Stimulated activated CD4-positive, alpha-beta T cell treated with anti-CD3 and anti-CD28 coated beads, Interleukin-12 subunit alpha, Interleukin-12 subunit beta, amount 100 ng/mL, for 4 hours (primary cell): ENCODE measurements around the gene UBAC2.

Source experiments
- DNase-seq: peaks from one replicate; pipeline ENCODE4 v3.0.0-alpha.2; 2020

UBAC2 gene

DNA sequence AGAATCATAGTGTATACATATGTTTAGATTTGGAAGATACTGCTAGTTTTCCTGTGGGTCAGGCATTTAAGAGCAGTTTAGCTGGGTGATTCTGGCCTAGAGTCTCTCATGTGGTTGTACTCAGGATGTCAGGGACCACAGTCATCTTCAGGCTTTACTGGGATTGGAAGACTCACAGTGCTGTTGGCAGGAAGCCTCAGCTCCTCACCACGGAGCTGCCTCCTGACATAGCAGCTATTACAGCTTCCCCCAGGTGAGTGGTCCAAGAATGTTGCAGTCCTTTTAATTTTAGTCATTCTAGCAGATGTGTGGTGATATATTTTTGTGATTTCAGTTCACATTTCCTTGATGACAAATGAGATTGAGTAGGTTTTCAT lies 74.4 kb downstream of the UBAC2 start:
- no peak for DNase-seq

DNA sequence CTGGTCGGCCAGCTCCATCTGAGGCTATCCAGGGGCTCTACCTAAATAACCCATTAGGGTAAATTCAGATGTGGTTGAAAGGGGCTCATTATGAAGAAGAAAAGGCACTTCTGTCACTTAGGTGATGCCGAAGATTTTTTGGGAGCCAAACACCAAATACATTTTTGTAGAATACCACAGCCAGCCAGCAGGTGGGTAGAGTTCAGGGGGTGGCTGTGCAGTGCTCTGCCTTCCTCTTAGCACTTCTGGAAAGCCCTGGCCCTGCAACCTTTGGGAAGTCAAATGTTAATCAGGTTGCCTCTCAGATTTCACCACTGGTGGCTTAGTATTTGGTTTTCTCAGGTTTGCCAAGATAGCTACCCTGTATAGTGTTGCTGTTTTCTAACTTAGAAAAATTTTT lies 76.1 kb downstream of the UBAC2 start:
- DNase-seq, result no peak

DNA sequence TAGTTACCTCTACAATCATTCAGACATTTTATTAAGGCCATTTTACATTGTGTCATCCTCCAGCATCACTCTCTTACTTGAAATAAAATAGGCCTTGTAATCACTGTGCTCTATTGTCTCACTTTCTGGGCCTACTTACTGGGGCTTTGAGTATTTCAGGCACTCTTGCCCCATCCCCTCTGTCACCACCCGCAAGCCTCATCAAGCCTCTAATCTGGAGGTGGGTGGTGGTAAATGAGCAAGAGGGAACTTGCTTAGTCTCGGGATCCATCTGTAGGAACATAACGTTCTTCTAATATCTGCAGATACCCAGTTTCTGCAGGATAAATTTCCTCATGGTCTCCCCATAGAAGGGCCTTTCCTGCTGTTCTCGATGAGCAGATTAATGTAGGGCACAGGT lies 77.0 kb downstream of the UBAC2 start:
- DNase-seq, result no peak

DNA sequence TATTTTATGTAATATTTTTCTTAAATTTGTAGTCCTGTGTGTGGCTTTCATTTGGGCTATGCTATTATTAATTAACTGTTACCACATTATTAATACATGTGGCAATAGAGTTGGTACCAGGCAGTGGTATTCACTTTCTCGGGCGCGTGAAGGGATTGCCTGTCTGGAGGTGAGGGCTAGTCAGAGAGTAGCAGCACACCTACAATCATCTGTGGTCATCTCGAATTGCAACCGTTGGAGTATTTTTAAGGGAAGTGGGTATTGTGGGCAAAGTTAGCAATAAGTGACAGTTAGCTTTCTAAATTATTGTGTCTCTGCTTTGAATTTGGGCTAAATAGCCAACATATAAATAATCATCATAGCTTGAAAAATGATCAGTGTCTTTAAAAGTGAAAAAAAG lies 77.5 kb downstream of the UBAC2 start:
- DNase-seq, result no peak

DNA sequence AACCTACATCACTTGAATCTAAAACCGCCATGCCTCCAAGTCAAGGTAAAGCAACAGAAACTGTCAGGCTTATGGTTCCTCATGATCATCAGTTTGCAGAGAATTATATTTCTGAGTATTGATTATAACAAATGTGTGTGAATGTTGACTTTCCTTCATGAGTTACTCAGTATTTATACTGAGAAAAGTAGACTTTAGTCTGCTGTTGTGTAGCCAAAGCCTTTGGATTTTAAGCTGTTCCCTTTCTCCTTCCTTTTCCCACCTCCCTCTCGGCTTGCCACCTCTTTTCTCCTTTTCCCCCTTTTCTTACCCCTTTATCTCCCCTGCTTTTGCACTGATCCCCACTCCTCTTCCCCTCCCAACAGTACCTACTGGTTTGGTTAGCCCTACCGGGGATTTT lies 78.2 kb downstream of the UBAC2 start:
- no peak for DNase-seq

DNA sequence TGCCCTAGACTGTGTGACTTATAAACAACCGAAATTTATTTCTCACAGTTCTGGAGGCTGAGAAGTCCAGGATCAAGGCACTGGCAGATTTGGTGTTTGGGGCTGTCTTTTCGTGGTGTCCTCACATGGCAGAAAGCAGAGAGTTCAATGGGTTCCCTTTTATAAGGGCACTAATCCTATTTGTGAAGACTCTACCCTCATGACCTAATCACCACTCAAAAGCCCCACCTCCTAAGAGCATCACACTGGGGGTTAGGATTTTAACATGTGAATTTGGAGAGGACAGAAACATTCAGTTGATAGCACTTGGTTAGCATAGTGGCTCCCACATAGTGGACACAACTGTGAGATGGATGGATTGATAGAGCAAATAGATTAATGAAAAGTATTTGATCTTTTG lies 79.0 kb downstream of the UBAC2 start:
- DNase-seq, result no peak

DNA sequence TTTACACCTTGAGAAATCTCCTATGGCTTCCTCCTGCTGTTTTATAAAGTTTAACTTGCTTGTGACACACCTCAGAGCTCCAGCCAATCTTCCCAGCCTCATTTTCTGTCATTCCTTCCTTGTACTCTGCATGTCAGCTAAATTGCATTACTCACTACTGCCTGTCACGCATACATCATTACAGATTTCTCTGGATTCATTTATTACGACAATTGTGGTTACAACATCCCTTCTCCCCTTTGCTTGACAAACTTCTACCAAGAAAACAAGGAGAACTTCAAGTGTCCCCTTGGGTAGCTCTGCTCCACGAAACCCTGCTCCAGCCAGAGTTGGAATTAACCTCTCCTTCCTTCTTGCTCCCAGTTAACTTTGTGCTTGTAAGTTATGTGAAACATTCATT lies 79.5 kb downstream of the UBAC2 start:
- no peak for DNase-seq

DNA sequence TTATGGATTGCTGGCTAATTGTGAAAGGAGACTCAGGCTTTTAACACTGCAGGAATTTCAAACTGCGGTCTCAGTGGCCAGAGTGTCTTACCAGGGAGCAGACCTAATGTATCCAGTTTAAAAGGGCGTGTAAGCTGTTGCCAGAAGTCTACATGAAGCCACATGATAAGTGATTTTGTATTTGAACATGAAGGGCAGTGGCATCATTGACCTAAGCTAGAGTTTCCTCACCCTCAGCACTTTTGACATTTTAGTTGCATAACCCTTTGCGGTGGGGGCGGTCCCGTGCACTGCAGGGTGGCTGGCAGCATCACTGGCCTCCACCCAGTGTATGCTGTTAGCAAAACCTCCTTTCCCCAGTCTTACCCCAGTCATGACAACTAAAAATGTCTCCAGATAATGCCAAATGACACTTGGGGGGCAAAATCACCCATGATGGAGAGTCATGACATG lies 81.2 kb downstream of the UBAC2 start:
- no peak for DNase-seq

DNA sequence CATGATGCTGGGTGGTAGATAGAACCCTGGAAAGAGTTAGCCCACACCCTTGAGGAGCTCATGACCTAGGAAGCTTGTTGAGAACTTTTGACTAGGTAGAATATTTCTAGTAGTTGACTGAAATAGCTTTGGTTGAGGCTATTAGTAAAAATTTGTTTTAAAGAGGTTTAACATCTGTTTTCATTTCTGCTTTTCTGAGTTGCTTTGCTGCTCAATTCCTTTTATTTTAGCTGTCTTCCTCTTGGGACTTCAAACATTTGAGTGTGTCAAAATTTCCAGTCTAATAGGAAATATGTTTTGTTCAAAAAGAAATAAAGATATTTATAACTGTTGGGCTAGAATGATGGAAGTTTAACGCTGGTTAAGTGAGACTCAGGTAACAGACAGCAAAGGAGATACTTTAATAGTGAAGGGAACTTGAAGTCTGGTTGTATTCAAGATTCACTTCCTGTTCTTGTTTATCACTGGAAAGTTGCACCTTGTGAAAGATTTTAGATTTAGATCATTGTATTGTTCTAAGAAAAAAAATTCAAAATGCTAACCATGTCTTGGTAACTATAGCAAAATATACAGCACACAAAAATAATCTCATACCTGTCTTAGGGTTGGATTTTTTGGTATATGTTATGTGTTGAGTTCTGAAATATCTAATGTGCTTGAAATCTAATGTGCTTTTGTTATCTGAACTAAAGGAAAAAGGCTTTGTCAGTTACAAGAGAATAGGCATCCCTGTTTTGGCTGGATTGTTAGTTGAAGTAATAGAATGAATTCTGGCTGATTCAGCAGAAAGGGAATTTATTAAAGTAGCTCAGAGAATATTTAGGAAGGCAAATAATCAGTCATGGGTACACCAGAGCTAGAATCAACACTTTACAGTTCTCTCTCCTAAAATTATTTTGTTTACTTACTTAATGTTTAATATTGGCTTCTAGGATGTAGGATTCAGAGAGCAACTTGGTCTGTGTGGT lies 81.9 kb downstream of the UBAC2 start:
- no peak for DNase-seq

DNA sequence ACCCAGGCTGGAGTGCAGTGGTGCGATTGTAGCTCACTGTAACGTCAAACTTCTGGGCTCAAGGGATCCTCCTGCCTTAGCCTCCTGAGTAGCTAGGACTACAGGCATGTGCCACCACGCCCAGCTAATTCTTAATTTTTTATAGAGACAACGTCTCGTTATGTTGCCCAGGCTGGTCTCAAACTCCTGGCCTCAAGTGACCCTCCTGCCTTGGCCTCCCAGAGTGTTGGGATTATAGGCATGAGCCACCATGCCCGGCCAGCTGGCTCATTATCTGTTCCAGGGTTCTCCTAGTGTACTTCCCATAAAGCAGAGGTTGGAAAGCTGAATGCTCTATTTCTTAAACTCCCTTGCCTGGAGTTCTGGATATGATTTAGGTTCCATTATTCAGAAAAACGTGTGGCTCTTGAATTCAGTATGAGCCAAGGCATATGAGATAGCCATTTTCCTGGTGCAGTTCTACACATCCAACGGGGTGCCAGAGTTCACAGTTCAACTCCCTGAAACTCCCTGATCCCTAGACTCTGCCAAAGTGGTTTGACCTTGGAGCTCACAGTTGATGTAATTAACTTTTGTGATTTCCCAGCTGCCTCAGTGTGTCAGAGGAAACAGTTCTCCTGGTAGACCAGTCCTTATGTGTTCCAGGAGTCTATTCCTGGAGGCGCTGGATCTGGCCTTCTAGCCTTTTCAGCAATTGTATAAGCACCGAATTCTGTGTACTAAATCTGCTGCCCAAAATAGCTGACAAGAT lies 85.0 kb downstream of the UBAC2 start:
- DNase-seq, result no peak

DNA sequence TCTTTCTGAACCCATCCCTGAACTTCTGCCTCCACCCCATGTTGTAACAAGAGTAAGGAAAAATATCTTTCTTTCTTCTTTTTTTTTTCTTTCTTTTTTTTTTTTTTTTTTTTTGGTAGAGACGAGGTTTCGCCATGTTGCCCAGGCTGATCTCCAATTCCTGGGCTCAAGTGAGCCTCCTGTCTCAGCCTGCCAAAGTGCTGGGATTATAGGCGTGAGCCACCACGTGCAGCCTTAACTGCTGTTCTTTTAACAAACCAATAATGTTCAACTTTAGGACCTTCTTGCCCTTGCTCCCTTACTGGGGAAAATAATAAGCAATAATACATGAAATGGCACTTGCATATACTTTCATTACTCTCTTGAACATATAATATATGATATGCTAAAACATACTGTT lies 86.9 kb downstream of the UBAC2 start:
- DNase-seq, result no peak

DNA sequence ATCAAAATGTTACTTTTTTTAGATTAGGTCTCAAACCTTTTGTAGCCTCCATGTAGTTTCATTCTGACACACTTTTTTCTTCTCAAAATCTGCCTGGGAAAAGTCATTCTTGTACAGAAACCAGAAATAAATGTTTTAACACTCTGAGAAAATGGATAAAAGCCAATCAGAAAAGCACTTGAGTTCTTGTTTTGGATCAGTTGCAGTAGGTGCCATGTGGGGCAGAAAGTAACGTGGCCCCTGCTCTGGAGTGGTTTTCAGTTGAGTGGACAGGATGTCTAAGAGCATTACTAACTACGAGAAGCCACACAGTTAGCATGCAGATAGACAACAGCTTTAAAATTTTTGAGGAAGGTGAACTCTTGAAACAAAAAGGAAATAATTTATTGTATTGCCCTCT lies 87.4 kb downstream of the UBAC2 start:
- DNase-seq, result no peak

DNA sequence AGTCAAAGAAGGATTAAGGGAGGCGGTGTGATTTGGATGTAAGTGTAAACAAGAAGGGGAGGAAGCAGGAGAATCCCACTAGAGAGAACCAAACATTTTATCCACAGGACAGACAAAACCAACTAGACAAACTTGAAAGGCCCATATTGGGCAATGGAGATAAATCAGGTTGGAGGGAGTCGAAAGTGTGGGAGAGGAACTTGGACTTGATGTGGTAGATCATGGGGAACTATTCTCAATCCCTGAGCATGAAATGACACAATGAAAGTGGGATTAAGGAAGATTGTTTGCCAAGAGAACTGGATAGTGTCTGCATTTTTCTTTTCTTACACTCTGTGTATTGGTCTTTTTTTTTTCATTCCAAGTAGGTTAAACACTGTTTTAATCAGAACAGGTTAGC lies 88.6 kb downstream of the UBAC2 start:
- DNase-seq, result no peak

DNA sequence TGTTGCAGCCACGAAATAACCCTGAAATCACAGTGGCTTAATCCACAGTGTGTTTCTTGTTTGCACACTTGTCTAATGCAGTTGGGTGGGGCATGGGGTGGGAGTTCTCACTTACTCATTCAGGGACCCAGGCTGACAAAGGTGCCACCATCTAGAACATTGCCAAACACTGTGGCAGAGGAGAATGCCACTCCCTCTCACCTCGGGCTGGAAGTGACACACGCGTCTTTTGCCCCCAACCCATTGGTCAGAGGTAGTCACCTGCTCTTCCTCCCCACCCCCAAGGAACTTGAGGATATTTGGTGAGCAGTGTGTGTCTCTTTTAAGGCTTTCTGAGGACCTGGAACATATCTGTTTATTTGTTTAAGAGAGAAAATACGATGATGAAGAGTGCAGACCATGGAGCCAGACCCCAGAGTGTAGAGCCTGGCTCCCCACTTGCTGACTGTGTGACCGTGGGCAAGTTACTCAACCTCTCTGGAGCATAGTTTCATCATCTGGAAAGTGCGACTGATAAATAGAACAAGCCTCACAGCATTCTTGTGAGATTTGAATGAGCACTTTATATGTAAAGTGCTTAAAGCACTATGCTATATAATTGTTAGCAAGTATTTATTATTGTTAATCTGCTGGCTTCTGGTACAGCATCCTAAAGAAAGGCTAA lies 89.2 kb downstream of the UBAC2 start:
- DNase-seq, result no peak

DNA sequence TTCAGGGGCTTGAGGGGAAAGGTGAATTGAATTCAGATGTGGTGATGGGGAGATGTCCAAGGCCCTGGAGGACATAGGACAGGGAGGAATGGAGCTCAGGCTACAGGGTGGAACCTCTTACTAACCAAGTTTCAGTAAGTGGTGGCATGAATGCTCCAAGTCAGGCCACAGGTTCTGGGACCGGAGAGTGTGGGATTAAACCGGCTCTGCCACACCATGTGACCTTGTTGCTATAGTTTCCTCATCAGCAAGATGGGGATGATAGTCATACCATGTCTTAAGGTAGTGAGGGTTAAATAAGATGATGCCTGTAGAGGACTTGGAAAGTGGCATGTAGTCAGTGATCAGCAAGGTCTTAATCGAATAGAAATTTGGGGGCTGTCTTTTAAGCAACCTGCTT lies 90.2 kb downstream of the UBAC2 start:
- no peak for DNase-seq

DNA sequence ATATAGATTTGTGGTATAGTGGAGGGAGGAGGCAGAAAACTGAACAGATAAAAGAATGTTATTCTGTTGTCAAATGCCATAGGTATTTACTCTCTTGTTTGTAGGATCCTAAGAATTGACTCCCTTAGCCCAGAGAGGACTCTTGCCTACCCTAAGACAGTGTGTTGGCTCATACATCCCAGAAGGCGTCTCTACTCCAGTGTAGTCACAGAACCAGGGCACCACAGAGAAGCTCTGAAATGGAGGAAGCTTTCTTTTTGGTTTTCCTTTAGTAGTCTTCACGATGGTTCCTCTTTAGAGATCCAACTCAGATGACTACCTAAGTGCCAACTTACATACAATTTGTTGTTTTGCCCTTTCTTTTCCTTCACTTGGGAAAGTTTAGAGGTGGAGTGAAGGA lies 92.5 kb downstream of the UBAC2 start:
- DNase-seq, result no peak

DNA sequence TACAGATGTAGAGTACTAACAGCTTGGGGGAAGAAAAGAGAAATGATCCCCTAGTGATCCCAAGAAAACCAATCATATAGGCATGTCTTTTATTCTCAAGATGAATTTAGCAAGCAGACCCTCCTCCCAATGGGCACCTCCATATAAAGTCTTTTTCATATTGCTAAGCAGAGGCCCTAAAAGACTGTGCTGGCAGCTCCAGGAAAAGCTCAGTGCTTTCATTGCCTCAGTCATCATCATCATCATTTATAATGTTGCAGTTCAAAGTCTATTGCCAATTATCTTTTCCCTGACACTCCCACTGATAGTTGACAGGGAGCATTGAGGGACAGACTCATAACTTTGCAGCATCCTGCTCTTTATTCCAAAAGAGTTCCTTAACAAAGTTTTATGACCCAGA lies 93.5 kb downstream of the UBAC2 start:
- no peak for DNase-seq

DNA sequence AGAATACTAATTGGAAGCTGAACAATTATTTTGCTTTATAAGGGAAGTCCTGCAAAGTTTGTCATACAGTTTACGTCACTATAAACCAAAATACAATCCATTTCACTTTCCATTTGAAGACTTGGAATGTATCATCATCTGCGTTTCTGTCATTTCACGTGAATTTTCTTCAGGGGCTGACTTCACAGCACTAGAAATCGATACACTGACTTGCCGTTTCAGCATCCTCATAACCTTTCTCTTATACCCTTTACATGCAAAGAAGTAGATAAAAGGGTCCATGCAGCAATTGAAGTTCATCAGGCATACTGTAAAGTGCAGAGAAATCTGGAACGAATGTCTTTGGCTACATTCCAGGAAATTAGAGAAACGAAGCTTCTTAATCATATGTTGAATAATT lies 94.3 kb downstream of the UBAC2 start:
- DNase-seq, result no peak

DNA sequence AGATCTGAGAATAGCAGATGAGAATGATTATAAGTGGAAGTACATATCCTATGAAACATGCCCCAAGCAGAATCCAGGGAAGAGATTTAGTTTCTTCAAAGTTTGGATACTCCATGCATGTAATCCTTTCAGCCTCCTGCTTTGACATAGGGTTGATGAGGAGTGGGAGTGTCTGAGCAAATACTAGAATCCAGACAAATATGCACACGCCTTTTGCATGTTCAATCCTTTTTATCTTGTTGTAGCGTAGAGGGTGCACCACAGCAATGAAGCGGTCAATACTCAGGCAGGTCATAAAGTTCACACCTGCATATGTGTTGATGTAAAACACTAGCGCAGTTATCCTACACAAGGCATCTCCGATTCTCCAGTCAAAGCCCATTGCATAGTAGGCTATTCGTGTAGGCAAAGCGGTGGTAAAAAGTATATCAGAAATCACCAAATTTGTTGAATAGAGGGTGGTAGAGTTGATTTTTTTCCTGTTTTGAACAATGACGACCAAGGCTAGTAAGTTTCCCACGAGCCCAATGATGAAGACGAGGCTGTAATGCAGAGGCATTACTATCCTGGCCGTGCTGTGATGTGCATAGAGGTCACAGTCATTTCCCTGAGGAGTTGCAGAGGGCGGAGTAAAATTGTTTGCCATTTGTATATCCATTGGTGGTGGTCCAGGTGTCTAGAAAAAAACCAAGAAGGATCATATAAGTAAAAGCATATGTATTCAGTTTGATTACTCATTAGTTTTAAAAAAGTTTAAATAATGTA lies 95.0 kb downstream of the UBAC2 start:
- DNase-seq, result no peak

DNA sequence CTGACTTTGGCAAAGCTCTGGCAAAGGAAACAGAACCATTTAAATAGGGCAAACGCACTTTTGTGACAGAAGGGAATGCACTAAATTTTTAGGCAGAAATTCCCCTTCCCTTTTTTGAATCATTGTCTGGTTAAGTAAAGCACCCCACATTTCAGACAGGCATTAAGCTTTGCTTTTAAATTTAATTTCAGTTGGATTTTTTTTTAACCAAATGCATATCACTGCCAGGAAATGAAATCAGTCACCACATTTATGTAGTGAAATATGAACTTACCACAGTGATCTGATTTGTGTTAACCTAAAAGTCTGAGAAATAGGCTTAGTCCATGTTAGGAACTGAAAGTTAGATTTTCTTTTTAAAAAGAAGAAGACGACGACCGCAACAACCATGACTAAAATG lies 95.7 kb downstream of the UBAC2 start:
- DNase-seq, result no peak

DNA sequence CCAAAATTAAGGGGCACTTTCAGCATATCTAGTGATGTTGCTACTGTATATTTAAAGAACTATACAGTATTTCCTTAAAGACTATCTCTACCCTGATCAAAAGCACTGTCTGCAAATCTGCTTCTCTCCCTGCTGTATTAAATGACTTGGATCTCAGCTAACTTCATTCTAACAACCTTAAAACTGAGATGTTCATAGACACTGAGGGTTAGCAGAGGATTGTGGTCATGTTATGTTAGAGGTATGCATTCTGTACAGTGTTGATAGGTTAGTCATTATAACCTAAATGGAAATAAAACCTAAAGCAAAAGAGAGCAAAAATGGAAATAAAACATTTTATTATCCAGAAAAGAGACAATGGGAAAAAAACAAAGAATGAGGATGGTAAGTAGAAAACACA lies 96.7 kb downstream of the UBAC2 start:
- no peak for DNase-seq

DNA sequence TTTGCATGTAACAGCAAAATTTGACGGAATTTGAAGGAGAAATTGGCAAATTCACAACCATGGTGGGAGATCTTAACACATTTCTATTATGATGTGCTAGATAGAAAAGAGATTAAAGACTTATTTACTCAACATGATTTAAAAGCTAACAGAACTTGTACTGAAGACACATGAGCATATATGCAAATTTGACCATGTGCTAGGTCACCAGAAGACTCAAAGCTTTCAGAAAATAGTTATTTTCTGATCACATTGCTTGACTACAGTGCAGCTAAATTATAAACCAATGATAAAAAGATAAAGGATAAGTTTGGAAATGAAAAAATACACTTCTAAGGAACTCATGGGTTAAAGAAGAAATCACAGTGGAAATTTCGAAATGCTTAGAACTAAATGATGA lies 97.4 kb downstream of the UBAC2 start:
- DNase-seq, result no peak
